ENCODE results near the gene CHRD.

GRCh38 chr3:184337399-184337714, 42.5 kb upstream of the CHRD start, which contains the start of gene FAM131A:
- no peak for TF ChIP-seq POLR2A (IDR thresholded peaks at IDR 0.05)
- TF ChIP-seq CTCF (IDR thresholded peaks at IDR 0.05), result no peak
- TF ChIP-seq EP300 (IDR thresholded peaks at IDR 0.05), result no peak

All from tibial nerve (tissue), 4 donors.